ENCODE data around the gene MYBPH. TPM values are rescaled to one million over a fixed set of nuclear protein-coding genes. Genes with fewer than 3 reads are reported as not detected.

Gene MYBPH
- total RNA-seq, 2 donors from 2014 or later, result not detected

GRCh38 chr1:203176273-203177035 lies 828 bp upstream of the MYBPH start:
- no peaks in the 10 kb centered on the region for H3K9me3 Mint-ChIP-seq
- no peaks in the 10 kb centered on the region for H3K27me3 Mint-ChIP-seq (ENCODE audit: insufficient read depth)
- Histone ChIP-seq H3K27me3 (ENCODE audit: control insufficient read depth, insufficient read depth, low read length, poor library complexity, severe bottlenecking) (no peaks in the 10 kb centered on the region), H3K4me1 (ENCODE audit: control insufficient read depth, insufficient read depth, low read length) (peaks cover 18% of the 10 kb centered on the region), H3K9ac (ENCODE audit: extremely low read depth, low read length, poor library complexity, severe bottlenecking) (no peak overlapping the region), H3K4me3 (ENCODE audit: low read length) (no peak overlapping the region), H3K27ac (ENCODE audit: low read depth, low read length) (no peak overlapping the region), H3K9me3 (ENCODE audit: control insufficient read depth, low read length) (no peaks in the 10 kb centered on the region), H3K36me3 (ENCODE audit: control insufficient read depth, insufficient read depth, low read length) (no peaks in the 10 kb centered on the region)
- H3K36me3 Mint-ChIP-seq (ENCODE audit: low read depth), result no peaks in the 10 kb centered on the region
- no peak for TF ChIP-seq CTCF (conservative IDR thresholded peaks at IDR 0.05)
- WGBS, 2 experiments (ENCODE audit: insufficient coverage in 1 of 2, insufficient read length in 1 of 2), result 95 to 96% methylated on average over 5 to 9 of the region's 9 CpGs
- DNase-seq, result no peak
- no peak overlapping the region for H3K4me3 Mint-ChIP-seq
- H3K27ac Mint-ChIP-seq, result no peak overlapping the region
- H3K4me1 Mint-ChIP-seq, result peaks cover 40% of the 10 kb centered on the region

- no peak for DNase-seq
- no peaks in the 10 kb centered on the region for H3K27me3 ChIP-seq (ENCODE audit: control insufficient read depth, insufficient read depth, low read length, poor library complexity, severe bottlenecking)
- Mint-ChIP-seq H3K36me3 (ENCODE audit: low read depth) (no peaks in the 10 kb centered on the region), H3K27ac (no peak overlapping the region), H3K4me3 (no peak overlapping the region), H3K27me3 (ENCODE audit: insufficient read depth) (no peaks in the 10 kb centered on the region), H3K4me1 (peaks cover 39% of the 10 kb centered on the region), H3K9me3 (no peaks in the 10 kb centered on the region)
- peaks cover 18% of the 10 kb centered on the region for H3K4me1 ChIP-seq (ENCODE audit: control insufficient read depth, insufficient read depth, low read length)
- no peaks in the 10 kb centered on the region for H3K9me3 ChIP-seq (ENCODE audit: control insufficient read depth, low read length)
- H3K9ac ChIP-seq (ENCODE audit: extremely low read depth, low read length, poor library complexity, severe bottlenecking), result no peak overlapping the region
- no peak overlapping the region for H3K4me3 ChIP-seq (ENCODE audit: low read length)
- TF ChIP-seq CTCF (conservative IDR thresholded peaks at IDR 0.05), result no peak
- 88 to 96% methylated on average over 7 to 9 of the region's 9 CpGs for WGBS, 2 experiments (ENCODE audit: insufficient coverage in 1 of 2, insufficient read length in 1 of 2)
- no peaks in the 10 kb centered on the region for H3K36me3 ChIP-seq (ENCODE audit: control insufficient read depth, insufficient read depth, low read length)
- no peak overlapping the region for H3K27ac ChIP-seq (ENCODE audit: low read depth, low read length)
These were observed 208 bp upstream of the MYBPH start for GRCh38 chr1:203175827-203176241.

GRCh38 chr1:203174324-203174985 lies 1.2 kb downstream of the MYBPH start:
- Histone ChIP-seq H3K27me3 (ENCODE audit: control insufficient read depth, insufficient read depth, low read length, poor library complexity, severe bottlenecking) (no peaks in the 10 kb centered on the region), H3K4me1 (ENCODE audit: control insufficient read depth, insufficient read depth, low read length) (peaks cover 18% of the 10 kb centered on the region), H3K4me3 (ENCODE audit: low read length) (no peak overlapping the region), H3K9me3 (ENCODE audit: control insufficient read depth, low read length) (no peaks in the 10 kb centered on the region), H3K36me3 (ENCODE audit: control insufficient read depth, insufficient read depth, low read length) (no peaks in the 10 kb centered on the region), H3K9ac (ENCODE audit: extremely low read depth, low read length, poor library complexity, severe bottlenecking) (no peak overlapping the region), H3K27ac (ENCODE audit: low read depth, low read length) (no peak overlapping the region)
- Mint-ChIP-seq H3K27me3 (ENCODE audit: insufficient read depth) (no peaks in the 10 kb centered on the region), H3K9me3 (no peaks in the 10 kb centered on the region), H3K27ac (no peak overlapping the region), H3K36me3 (ENCODE audit: low read depth) (no peaks in the 10 kb centered on the region), H3K4me3 (no peak overlapping the region), H3K4me1 (peaks cover 36% of the 10 kb centered on the region)
- TF ChIP-seq CTCF (conservative IDR thresholded peaks at IDR 0.05), result no peak
- no peak for DNase-seq
- WGBS, 2 experiments (ENCODE audit: insufficient coverage in 1 of 2, insufficient read length in 1 of 2), result 95 to 97% methylated on average over 7 to 12 of the region's 12 CpGs

Measured in endodermal cell (in vitro differentiated cells).